Measurements from ENCODE around the gene ACP7.

Gene ACP7

DNA sequence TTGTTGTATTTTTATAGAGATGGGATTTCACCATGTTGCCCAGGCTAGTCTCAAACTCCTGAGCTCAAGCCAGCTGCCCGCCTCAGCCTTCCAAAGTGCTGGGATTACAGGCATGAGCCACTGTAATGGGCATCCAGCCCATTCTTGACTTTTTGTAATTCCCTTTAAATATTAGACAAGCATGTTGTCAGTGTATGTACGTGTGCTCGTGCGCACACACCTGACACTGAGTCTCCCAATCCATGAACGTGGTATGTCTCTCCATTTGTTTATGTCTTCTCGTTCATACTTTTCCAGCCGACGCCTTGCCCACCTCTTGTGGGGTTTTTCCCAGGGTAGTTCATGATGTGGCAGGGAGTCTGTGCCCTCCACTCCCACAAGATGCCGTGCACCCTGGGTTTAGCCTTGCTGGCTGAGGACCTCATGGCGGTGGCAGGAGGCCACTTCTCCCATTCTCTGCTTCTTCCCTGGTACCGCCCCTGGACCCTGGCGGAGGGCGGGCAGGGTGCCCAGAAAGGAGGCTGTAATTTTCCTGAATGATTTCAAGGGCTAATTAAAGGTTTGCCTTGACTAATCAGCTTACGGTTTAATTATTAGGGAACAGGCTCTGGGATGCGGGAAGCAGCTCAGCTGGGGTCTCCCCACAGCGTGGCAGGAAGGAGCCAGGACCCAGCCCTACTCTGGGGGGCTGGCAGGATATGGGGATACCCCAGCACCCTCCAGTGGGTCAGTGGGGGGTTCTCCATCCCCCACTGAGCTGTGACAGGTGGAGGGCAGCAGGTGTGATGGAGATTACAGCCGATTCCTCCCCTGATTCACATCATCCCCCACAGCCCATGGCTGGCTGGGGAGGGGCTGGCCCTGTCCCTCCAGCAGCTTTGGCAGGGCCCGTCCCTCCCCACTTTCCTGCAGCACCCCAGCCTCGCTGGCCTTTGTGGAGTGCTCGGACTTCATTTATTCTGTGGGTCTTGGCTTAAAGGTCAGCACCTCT, 54.3 kb downstream of the ACP7 start:
- Histone ChIP-seq H3K9me2 (replicated peaks; ENCODE audit: insufficient read depth, low read length) (no peaks in the 10 kb centered on the region), H4K20me1 (ENCODE audit: insufficient read depth, low read length) (no peaks in the 10 kb centered on the region), H3K4me2 (ENCODE audit: low read depth, low read length) (no peak overlapping the region), H3K4me3 (ENCODE audit: low read length) (no peak overlapping the region), H2AFZ (ENCODE audit: low read length) (no peak overlapping the region), H3K79me2 (ENCODE audit: low read length) (peaks cover 54% of the 10 kb centered on the region), H3K9ac (ENCODE audit: low read length) (no peak overlapping the region), H3K36me3 (replicated peaks; ENCODE audit: insufficient read depth, low read length) (no peaks in the 10 kb centered on the region), H3K27me3 (replicated peaks; ENCODE audit: insufficient read depth, low read length) (no peaks in the 10 kb centered on the region), H3K4me1 (ENCODE audit: low read length) (no peaks in the 10 kb centered on the region), H3K9me3 (replicated peaks; ENCODE audit: insufficient read depth, low read length) (no peaks in the 10 kb centered on the region), H3F3A (ENCODE audit: insufficient read depth, low read length) (no peaks in the 10 kb centered on the region), H3K27ac (ENCODE audit: low read length) (no peak overlapping the region)
- no peak for DNase-seq
- TF ChIP-seq, protein P1, sequence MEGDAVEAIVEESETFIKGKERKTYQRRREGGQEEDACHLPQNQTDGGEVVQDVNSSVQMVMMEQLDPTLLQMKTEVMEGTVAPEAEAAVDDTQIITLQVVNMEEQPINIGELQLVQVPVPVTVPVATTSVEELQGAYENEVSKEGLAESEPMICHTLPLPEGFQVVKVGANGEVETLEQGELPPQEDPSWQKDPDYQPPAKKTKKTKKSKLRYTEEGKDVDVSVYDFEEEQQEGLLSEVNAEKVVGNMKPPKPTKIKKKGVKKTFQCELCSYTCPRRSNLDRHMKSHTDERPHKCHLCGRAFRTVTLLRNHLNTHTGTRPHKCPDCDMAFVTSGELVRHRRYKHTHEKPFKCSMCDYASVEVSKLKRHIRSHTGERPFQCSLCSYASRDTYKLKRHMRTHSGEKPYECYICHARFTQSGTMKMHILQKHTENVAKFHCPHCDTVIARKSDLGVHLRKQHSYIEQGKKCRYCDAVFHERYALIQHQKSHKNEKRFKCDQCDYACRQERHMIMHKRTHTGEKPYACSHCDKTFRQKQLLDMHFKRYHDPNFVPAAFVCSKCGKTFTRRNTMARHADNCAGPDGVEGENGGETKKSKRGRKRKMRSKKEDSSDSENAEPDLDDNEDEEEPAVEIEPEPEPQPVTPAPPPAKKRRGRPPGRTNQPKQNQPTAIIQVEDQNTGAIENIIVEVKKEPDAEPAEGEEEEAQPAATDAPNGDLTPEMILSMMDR (IDR thresholded peaks at IDR 0.05; ENCODE audit: low read length), result no peak
- no peak for TF ChIP-seq EZH2phosphoT487 (IDR thresholded peaks at IDR 0.05; ENCODE audit: low read length)
- TF ChIP-seq EZH2 (optimal IDR thresholded peaks at IDR 0.05; ENCODE audit: low read depth, low read length), result no peak

DNA sequence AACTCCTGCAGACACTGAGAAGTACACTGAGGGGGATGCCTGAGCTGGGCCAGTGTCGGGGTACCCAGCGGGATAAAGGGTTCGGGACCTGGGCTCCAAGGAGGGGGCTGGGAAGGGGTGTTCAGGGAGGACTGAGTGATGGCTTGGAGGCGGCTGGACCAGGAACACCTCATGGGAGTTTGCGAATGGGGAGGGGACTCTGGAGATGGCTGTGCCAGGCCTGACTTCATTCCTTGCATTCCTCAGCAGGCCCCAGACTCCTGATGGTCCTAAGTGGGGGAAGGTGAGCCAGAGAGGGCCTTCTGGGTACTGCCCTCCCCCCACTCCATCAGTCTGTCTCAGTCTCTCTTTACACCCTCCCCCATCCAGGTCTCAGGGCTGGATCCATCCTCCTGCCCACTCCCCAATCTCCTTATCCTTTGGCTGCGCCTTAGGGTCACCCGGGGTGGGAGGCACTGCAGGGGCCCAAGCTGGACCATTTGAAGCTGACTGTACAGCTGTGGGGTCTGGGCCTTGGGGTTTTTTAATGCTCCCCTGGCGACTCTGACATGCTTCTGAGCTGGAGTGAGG, 55.2 kb downstream of the ACP7 start:
- no peaks in the 10 kb centered on the region for H3F3A ChIP-seq (ENCODE audit: insufficient read depth, low read length)
- no peaks in the 10 kb centered on the region for H3K4me1 ChIP-seq (ENCODE audit: low read length)
- no peak for DNase-seq
- no peak overlapping the region for H3K9ac ChIP-seq (ENCODE audit: low read length)
- no peak overlapping the region for H3K4me2 ChIP-seq (ENCODE audit: low read depth, low read length)
- H3K36me3 ChIP-seq (replicated peaks; ENCODE audit: insufficient read depth, low read length), result no peaks in the 10 kb centered on the region
- H3K4me3 ChIP-seq (ENCODE audit: low read length), result no peak overlapping the region
- no peaks in the 10 kb centered on the region for H3K9me3 ChIP-seq (replicated peaks; ENCODE audit: insufficient read depth, low read length)
- H2AFZ ChIP-seq (ENCODE audit: low read length), result no peak overlapping the region
- peaks cover 51% of the 10 kb centered on the region for H3K79me2 ChIP-seq (ENCODE audit: low read length)
- H3K27ac ChIP-seq (ENCODE audit: low read length), result no peak overlapping the region
- H3K9me2 ChIP-seq (replicated peaks; ENCODE audit: insufficient read depth, low read length), result no peaks in the 10 kb centered on the region
- TF ChIP-seq EZH2 (optimal IDR thresholded peaks at IDR 0.05; ENCODE audit: low read depth, low read length), result no peak
- TF ChIP-seq, protein P1 (IDR thresholded peaks at IDR 0.05; ENCODE audit: low read length), result no peak
- TF ChIP-seq EZH2phosphoT487 (IDR thresholded peaks at IDR 0.05; ENCODE audit: low read length), result no peak
- H3K27me3 ChIP-seq (replicated peaks; ENCODE audit: insufficient read depth, low read length), result no peaks in the 10 kb centered on the region
- no peaks in the 10 kb centered on the region for H4K20me1 ChIP-seq (ENCODE audit: insufficient read depth, low read length)

- Histone ChIP-seq H3K4me3 (ENCODE audit: low read length) (no peak overlapping the region), H3K27me3 (replicated peaks; ENCODE audit: insufficient read depth, low read length) (no peaks in the 10 kb centered on the region), H3K4me2 (ENCODE audit: low read depth, low read length) (no peak overlapping the region), H3K36me3 (replicated peaks; ENCODE audit: insufficient read depth, low read length) (no peaks in the 10 kb centered on the region), H3K9ac (ENCODE audit: low read length) (no peak overlapping the region), H3K79me2 (ENCODE audit: low read length) (peaks cover 51% of the 10 kb centered on the region), H3K9me3 (replicated peaks; ENCODE audit: insufficient read depth, low read length) (no peaks in the 10 kb centered on the region), H3K27ac (ENCODE audit: low read length) (no peak overlapping the region), H3K4me1 (ENCODE audit: low read length) (no peaks in the 10 kb centered on the region), H3K9me2 (replicated peaks; ENCODE audit: insufficient read depth, low read length) (no peaks in the 10 kb centered on the region), H2AFZ (ENCODE audit: low read length) (no peak overlapping the region), H4K20me1 (ENCODE audit: insufficient read depth, low read length) (no peaks in the 10 kb centered on the region), H3F3A (ENCODE audit: insufficient read depth, low read length) (no peaks in the 10 kb centered on the region)
- TF ChIP-seq, protein P1 (IDR thresholded peaks at IDR 0.05; ENCODE audit: low read length), result no peak
- TF ChIP-seq EZH2 (optimal IDR thresholded peaks at IDR 0.05; ENCODE audit: low read depth, low read length) (no peak), EZH2phosphoT487 (IDR thresholded peaks at IDR 0.05; ENCODE audit: low read length) (no peak)
- DNase-seq, result no peak
Observed at GRCh38 chr19:39139971-39140453, 55.8 kb downstream of the ACP7 start.
